ENCODE results near the gene ODAD4. TPM values are rescaled to one million over a fixed set of nuclear protein-coding genes. Genes with fewer than 3 reads are reported as not detected.

ODAD4 gene
- total and polyA plus RNA-seq, 2 donors from 2014 or later: 4.6 to 6.0 TPM

DNA sequence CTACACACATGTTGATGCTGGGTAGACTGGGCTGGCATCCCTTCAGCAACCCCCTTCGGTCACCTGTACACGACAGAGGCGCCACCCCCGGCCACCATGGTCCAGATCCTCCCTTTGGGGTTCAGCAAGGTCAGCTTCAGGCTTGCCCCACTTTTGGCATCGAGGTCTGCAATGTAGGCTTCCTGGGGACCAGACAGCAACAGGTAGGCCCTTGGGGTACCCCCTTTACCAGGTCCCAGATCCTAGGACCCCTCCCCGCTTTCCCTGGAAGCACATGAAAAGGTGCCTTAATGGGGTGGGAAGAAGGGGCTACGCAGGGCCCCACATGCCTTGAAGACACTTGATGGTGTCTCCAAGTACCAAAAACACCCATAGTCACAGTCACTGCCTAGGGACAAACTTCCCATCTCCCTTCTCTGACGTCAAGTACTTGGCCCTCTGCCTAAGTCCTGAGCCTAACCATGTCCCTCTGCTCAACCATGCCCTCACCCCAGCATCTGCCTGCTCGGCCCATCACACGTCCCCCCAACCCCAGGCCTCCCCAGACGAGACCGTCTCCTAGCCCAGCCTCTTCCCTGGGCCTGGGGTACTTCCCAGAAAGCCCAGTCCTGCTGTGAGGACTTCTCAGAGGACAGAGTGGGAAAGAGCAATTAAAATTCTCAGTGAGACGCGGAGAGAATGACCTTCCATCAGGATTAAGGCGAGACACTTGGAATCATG lies 23.8 kb upstream of the ODAD4 start:
- Histone ChIP-seq H3K9ac (ENCODE audit: low read length in 3 of 3) (no peak overlapping the region), H3K9me3 (ENCODE audit: control insufficient read depth in 2 of 3, insufficient read depth in 1 of 3, low read length in 3 of 3) (no peaks in the 10 kb centered on the region), H3K4me3 (ENCODE audit: low read length in 3 of 3) (no peak overlapping the region), H3K27me3 (ENCODE audit: control insufficient read depth, insufficient read depth, low read length) (no peaks in the 10 kb centered on the region), H3K36me3 (ENCODE audit: control insufficient read depth in 2 of 3, insufficient read depth in 3 of 3, low read length in 3 of 3) (peaks cover 7 to 58% (median 40%) of the 10 kb centered on the region in 3 donors), H3K27ac (ENCODE audit: low read depth in 2 of 2, low read length in 2 of 2) (no peak overlapping the region), H3K4me1 (ENCODE audit: control insufficient read depth in 2 of 3, insufficient read depth in 2 of 3, low read depth in 1 of 3, low read length in 3 of 3) (peaks cover 0 to 19% (median 10%) of the 10 kb centered on the region in 3 donors)
- FAIRE-seq (no peak), DNase-seq (no peak)
- TF ChIP-seq, protein P1, sequence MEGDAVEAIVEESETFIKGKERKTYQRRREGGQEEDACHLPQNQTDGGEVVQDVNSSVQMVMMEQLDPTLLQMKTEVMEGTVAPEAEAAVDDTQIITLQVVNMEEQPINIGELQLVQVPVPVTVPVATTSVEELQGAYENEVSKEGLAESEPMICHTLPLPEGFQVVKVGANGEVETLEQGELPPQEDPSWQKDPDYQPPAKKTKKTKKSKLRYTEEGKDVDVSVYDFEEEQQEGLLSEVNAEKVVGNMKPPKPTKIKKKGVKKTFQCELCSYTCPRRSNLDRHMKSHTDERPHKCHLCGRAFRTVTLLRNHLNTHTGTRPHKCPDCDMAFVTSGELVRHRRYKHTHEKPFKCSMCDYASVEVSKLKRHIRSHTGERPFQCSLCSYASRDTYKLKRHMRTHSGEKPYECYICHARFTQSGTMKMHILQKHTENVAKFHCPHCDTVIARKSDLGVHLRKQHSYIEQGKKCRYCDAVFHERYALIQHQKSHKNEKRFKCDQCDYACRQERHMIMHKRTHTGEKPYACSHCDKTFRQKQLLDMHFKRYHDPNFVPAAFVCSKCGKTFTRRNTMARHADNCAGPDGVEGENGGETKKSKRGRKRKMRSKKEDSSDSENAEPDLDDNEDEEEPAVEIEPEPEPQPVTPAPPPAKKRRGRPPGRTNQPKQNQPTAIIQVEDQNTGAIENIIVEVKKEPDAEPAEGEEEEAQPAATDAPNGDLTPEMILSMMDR (IDR thresholded peaks at IDR 0.05; ENCODE audit: borderline replicate concordance, extremely low read depth, insufficient read depth): no peak
- intact Hi-C loops (cut with DNase I): no loop called here

DNA sequence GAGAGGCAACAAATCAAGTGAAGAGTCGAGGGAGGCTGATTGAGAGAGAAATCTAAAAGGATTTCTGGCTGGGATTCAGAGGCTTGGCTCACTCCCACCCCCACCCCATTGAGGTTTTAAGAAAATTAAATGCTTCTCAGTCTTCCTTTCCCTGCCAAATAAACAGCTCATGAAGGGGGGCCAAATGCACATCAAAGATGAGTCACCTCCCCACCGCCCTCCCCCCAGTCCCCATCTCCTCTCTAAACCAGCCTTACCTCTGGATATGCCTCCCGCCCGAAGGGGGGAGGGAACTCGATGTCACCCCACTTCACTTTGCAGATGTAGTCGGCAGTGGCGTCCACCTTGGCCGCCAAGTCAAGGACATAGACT lies 23.2 kb upstream of the ODAD4 start:
- no peak overlapping the region for H3K27ac ChIP-seq (ENCODE audit: low read depth in 2 of 2, low read length in 2 of 2)
- TF ChIP-seq, protein P1 (IDR thresholded peaks at IDR 0.05; ENCODE audit: borderline replicate concordance, extremely low read depth, insufficient read depth): no peak

DNA sequence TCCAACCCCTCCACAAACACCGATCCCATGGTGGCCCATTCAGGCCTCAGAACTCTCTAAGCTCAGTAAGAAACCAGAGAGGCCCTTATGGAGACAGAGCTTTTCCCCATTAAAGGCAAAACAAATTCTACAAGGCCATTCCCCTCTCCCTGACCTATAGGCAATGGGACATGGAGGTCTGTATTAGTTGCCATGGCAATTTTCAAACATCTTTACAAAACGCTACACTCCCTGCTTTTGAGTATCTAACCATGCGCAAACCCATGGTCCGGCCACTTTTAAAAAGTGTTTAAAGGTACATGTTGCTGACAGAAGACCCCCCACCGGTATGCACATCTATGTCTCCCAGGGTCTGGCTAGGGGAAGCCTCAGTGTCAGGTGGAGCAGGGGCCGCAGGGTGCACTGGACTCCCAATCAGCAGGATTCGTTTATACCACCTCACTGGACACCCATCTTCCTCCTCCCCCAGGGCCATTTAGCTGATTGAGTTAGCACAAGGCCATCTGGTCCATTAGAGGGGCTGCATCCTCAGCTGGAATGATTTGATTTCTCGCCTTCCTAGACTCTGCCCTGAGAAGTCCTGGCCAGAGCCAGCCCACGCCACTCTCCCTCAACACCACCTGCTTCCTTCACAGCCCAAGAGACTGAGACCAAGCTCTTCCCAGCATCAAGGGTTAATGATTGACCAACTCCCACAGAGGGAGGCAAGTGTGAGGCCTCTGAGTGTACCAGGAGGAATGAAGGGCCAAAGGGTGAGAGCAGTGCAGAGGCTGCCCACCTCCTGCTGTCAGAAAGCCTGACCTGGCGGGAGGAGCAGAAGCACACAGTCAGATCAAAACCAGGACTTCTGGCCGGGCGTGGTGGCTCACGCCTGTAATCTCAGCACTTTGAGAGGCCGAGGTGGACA lies 22.5 kb upstream of the ODAD4 start:
- peaks cover 10 to 62% (median 43%) of the 10 kb centered on the region in 3 donors for H3K36me3 ChIP-seq (ENCODE audit: control insufficient read depth in 2 of 3, insufficient read depth in 3 of 3, low read length in 3 of 3)
- intact Hi-C loops (cut with DNase I): no loop called here
- DNase-seq: peak in 4 of 5 donors; percentile 69 to 93 (median 82)
- H3K4me3 ChIP-seq (ENCODE audit: low read length in 3 of 3): no peak overlapping the region
- no peaks in the 10 kb centered on the region for H3K9me3 ChIP-seq (ENCODE audit: control insufficient read depth in 2 of 3, insufficient read depth in 1 of 3, low read length in 3 of 3)
- peaks cover 0 to 25% (median 12%) of the 10 kb centered on the region in 3 donors for H3K4me1 ChIP-seq (ENCODE audit: control insufficient read depth in 2 of 3, insufficient read depth in 2 of 3, low read depth in 1 of 3, low read length in 3 of 3)
- H3K27me3 ChIP-seq (ENCODE audit: control insufficient read depth, insufficient read depth, low read length): no peaks in the 10 kb centered on the region
- no peak for FAIRE-seq
- TF ChIP-seq, protein P1 (IDR thresholded peaks at IDR 0.05; ENCODE audit: borderline replicate concordance, extremely low read depth, insufficient read depth): no peak
- H3K9ac ChIP-seq (ENCODE audit: low read length in 3 of 3): no peak overlapping the region
- H3K27ac ChIP-seq (ENCODE audit: low read depth in 2 of 2, low read length in 2 of 2): peak overlapping the region; percentile 17 to 36

More for the DNA sequence above, 23.2 kb upstream of the ODAD4 start:
- FAIRE-seq: no peak
- Histone ChIP-seq H3K27me3 (ENCODE audit: control insufficient read depth, insufficient read depth, low read length) (no peaks in the 10 kb centered on the region), H3K9ac (ENCODE audit: low read length in 3 of 3) (no peak overlapping the region), H3K4me3 (ENCODE audit: low read length in 3 of 3) (no peak overlapping the region), H3K9me3 (ENCODE audit: control insufficient read depth in 2 of 3, insufficient read depth in 1 of 3, low read length in 3 of 3) (no peaks in the 10 kb centered on the region), H3K36me3 (ENCODE audit: control insufficient read depth in 2 of 3, insufficient read depth in 3 of 3, low read length in 3 of 3) (peaks cover 8 to 59% (median 38%) of the 10 kb centered on the region in 3 donors), H3K4me1 (ENCODE audit: control insufficient read depth in 2 of 3, insufficient read depth in 2 of 3, low read depth in 1 of 3, low read length in 3 of 3) (peaks cover 0 to 19% (median 10%) of the 10 kb centered on the region in 3 donors)
- intact Hi-C loops (cut with DNase I): no loop called here
- DNase-seq: no peak

Measured in kidney (tissue), 14 donors.